Hematopoietic multipotent progenitor cell treated with erythropoietin and hydrocortisone succinate and interleukin-3 and kit ligand, for 17 days (in vitro differentiated cells): Measurements from ENCODE around the gene CD4.
"Not testable (repeated sequence)": the region's sequence is repeated elsewhere in the genome, so short reads cannot be mapped to it uniquely, and the experiment has no call there.

Experiments used
- DNase-seq: peaks from one replicate; pipeline ENCODE4 v3.0.0-alpha.2; 2015; ENCODE audit warnings: low spot score

Gene CD4

GRCh38 chr12:6788972-6789924, at the start of gene CD4:
CD4 (plus strand) TSS chr12:6789528; CDS start chr12:6800139, 10,611 bp downstream.
- DNase-seq: no peak

GRCh38 chr12:6742080-6742479, 47.2 kb upstream of the CD4 start:
- not testable (repeated sequence) for DNase-seq

- DNase-seq: no peak
Measured at GRCh38 chr12:6742834-6743233, 46.5 kb upstream of the CD4 start.

- DNase-seq: not testable (repeated sequence)
Measured at GRCh38 chr12:6743300-6743699, 46.0 kb upstream of the CD4 start.

- no peak for DNase-seq
Measured at GRCh38 chr12:6745741-6746525, 43.4 kb upstream of the CD4 start.

- DNase-seq: no peak
Measured at GRCh38 chr12:6747216-6747615, 42.1 kb upstream of the CD4 start.

- no peak for DNase-seq
Measured at GRCh38 chr12:6748761-6749160, 40.6 kb upstream of the CD4 start.

GRCh38 chr12:6750506-6750905, 38.8 kb upstream of the CD4 start:
- DNase-seq: no peak

- DNase-seq: no peak
Measured at GRCh38 chr12:6751767-6752166, 37.6 kb upstream of the CD4 start.

GRCh38 chr12:6752167-6752920, 37.0 kb upstream of the CD4 start:
- peak; percentile 25 for DNase-seq

- DNase-seq: peak; percentile 99
Measured at GRCh38 chr12:6752921-6753771, 36.2 kb upstream of the CD4 start, which contains the start of gene MLF2. MLF2 (minus strand) TSS chr12:6753141; CDS start chr12:6752334, 807 bp downstream.

- DNase-seq: no peak
Measured at GRCh38 chr12:6753772-6754356, 35.5 kb upstream of the CD4 start.

- DNase-seq: no peak
Measured at GRCh38 chr12:6754411-6754810, 34.9 kb upstream of the CD4 start.

- peak; percentile 46 for DNase-seq
Measured at GRCh38 chr12:6757028-6757690, 32.2 kb upstream of the CD4 start.

- DNase-seq: no peak
Measured at GRCh38 chr12:6758506-6759095, 30.7 kb upstream of the CD4 start.

GRCh38 chr12:6759741-6760140, 29.6 kb upstream of the CD4 start:
- DNase-seq: no peak

- DNase-seq: no peak
Measured at GRCh38 chr12:6763380-6763779, 25.9 kb upstream of the CD4 start.

GRCh38 chr12:6764011-6764828, 25.1 kb upstream of the CD4 start:
- DNase-seq: peak; percentile 69
